PC-9 (cell line): ENCODE results near the gene SNTG2.

Experiments
- CTCF ChIP-seq: fragments of 200-600 bp; sonication (generic); conservative IDR thresholded peaks from 2 replicates; pipeline ENCODE4 v1.6.1; 2017; ENCODE audit warnings: mixed run types, antibody characterized with exemption, mild to moderate bottlenecking, moderate library complexity
- EZH2 ChIP-seq: fragments of 200-600 bp; sonication (generic); IDR thresholded peaks from 2 replicates; pipeline ENCODE4 v1.8.0; 2017; ENCODE audit warnings: antibody characterized with exemption, low read depth

- TF ChIP-seq CTCF (no peak), EZH2 (no peak)
These were observed 24.4 kb downstream of the SNTG2 start for GRCh38 chr2:975095-975494.
